Upper lobe of left lung (tissue), 6 donors: ENCODE results near the gene SNN. TPM values are rescaled to one million over a fixed set of nuclear protein-coding genes. Genes with fewer than 3 reads are reported as not detected.

Experiments used
- ATAC-seq, 2 donors: fragments of 200-7000 bp; cut with Tn5 transposase; one replicate each; pipeline ENCODE4 v1.9.1; 2022; ENCODE audit warnings: mild to moderate bottlenecking in 2 of 2, moderate library complexity in 2 of 2; ENCODE audit not compliant: low FRiP score in 2 of 2
- DNase-seq, 2 donors: peaks; one replicate each; pipeline ENCODE4 v3.0.0-alpha.2; 2019 to 2020
- H3K27ac ChIP-seq, 4 donors: fragments of 200-600 bp; sonication (generic); one replicate each; pipeline ENCODE4 v1.5.1; 2016 to 2019
- H3K27me3 ChIP-seq, 4 donors: fragments of 200-600 bp; sonication (generic); one replicate each; pipeline ENCODE4 v1.5.1; 2017 to 2019
- H3K36me3 ChIP-seq, 4 donors: fragments of 200-600 bp; sonication (generic); one replicate each; pipeline ENCODE4 v1.5.1; 2016 to 2019
- H3K4me1 ChIP-seq, 4 donors: fragments of 200-600 bp; sonication (generic); one replicate each; pipeline ENCODE4 v1.5.1; 2018 to 2019
- H3K4me3 ChIP-seq, 4 donors: fragments of 200-600 bp; sonication (generic); one replicate each; pipeline ENCODE4 v1.5.1; 2017 to 2019; ENCODE audit warnings: mild to moderate bottlenecking in 2 of 4, moderate library complexity in 1 of 4
- H3K9me3 ChIP-seq, 4 donors: fragments of 200-600 bp; sonication (generic); one replicate each; pipeline ENCODE4 v1.5.1; 2018 to 2019
- EP300 ChIP-seq, 4 donors: sonication (generic); formaldehyde crosslinking; IDR thresholded peaks; one replicate each; pipeline ENCODE4 v1.5.1; 2017; ENCODE audit warnings: antibody characterized with exemption in 4 of 4, control low read depth in 2 of 4
- POLR2A ChIP-seq, 4 donors: fragments of 450-650 bp; IDR thresholded peaks; one replicate each; pipeline ENCODE4 v1.5.1; 2016 to 2017; ENCODE audit warnings: antibody characterized with exemption in 4 of 4, mild to moderate bottlenecking in 2 of 4
- POLR2AphosphoS5 ChIP-seq, 2 donors: sonication (generic); formaldehyde crosslinking; IDR thresholded peaks; one replicate each; pipeline ENCODE4 v1.5.1; 2017; ENCODE audit warnings: antibody characterized with exemption in 2 of 2
- WGBS, 2 donors: methylation state at CpG; one replicate each; pipeline ENCODE4 v1.1.5; 2017 to 2018; 5-methylcytosine and 5-hydroxymethylcytosine counted together
- total RNA-seq, 6 donors: library from RNA; depleted of rRNA in 4 of 6; stranded (reverse); fragments of >200 nt in 4 of 6; gene quantifications; one replicate each; pipeline versions ENCODE4 v1.1.0 to v1.2.1, GENCODE V29; 2016 to 2021
- TF ChIP-seq, protein P1 (sequence below), 6 experiments: fragments of 450-650 bp in 4 of 6; fragments of 200-600 bp in 2 of 6; sonication (generic) in 2 of 6; IDR thresholded peaks; one replicate each; pipeline ENCODE4 v1.5.1; 2016 to 2019; ENCODE audit warnings: antibody characterized with exemption in 6 of 6
- donor health status: DM: no; HTN: no; CAD: no; lungs with moderate emphysema.
- donor health status: DM: no; HTN: yes; CAD: no; lungs with severe emphysema.

Gene SNN
- total RNA-seq, 6 donors from 2014 or later: 14.7 to 29.8 (median 26.1) TPM

DNA sequence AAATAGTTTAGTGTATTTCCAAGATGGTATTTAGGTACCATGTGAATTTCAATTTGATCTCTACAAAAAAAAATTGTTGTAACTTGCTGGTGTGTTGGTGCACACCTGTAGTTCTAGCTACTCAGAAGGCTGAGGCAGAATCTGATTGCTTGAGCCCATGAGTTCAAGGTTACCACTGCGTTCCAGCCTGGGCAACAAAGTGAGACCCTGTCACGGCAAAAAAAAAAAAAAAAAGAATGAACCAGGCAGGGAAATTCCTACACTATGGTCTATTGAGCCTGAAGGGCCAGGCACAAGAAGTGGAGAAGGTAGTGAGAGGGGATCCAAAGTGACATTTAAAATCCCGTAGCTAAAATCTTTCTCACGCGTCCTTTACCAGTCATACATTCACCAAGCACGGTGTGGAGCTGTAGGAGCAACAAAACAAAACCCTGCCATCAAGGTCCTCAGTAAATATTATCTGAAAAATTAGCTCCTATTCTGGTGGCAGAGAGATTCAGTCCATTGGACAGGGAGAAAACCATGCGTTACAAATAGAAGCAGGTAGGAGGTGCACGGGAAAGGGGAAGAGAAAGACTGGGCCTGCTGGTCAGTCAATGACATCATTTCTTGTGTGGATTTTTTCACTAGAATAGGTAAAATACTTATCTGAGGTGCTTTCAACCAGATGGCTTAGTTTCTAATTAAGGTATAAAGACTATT lies 47.1 kb downstream of the SNN start:
- no peak overlapping the region for H3K4me3 ChIP-seq
- DNase-seq (no peak), ATAC-seq (no peak)
- TF ChIP-seq, protein P1, sequence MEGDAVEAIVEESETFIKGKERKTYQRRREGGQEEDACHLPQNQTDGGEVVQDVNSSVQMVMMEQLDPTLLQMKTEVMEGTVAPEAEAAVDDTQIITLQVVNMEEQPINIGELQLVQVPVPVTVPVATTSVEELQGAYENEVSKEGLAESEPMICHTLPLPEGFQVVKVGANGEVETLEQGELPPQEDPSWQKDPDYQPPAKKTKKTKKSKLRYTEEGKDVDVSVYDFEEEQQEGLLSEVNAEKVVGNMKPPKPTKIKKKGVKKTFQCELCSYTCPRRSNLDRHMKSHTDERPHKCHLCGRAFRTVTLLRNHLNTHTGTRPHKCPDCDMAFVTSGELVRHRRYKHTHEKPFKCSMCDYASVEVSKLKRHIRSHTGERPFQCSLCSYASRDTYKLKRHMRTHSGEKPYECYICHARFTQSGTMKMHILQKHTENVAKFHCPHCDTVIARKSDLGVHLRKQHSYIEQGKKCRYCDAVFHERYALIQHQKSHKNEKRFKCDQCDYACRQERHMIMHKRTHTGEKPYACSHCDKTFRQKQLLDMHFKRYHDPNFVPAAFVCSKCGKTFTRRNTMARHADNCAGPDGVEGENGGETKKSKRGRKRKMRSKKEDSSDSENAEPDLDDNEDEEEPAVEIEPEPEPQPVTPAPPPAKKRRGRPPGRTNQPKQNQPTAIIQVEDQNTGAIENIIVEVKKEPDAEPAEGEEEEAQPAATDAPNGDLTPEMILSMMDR (IDR thresholded peaks at IDR 0.05): no peak
- no peak for TF ChIP-seq POLR2AphosphoS5 (IDR thresholded peaks at IDR 0.05)
- TF ChIP-seq POLR2A (IDR thresholded peaks at IDR 0.05): no peak
- no peak for TF ChIP-seq EP300 (IDR thresholded peaks at IDR 0.05)
- H3K27me3 ChIP-seq: no peaks in the 10 kb centered on the region
- peak overlapping the region in 1 of 4 donors; percentile 30 for H3K27ac ChIP-seq
- H3K36me3 ChIP-seq: peaks cover 5 to 52% (median 28%) of the 10 kb centered on the region in 4 donors
- 87 to 90% methylated on average over 8 of the region's 8 CpGs for WGBS, 2 donors
- no peaks in the 10 kb centered on the region for H3K9me3 ChIP-seq
- peaks cover 0 to 34% (median 14%) of the 10 kb centered on the region in 4 donors for H3K4me1 ChIP-seq

DNA sequence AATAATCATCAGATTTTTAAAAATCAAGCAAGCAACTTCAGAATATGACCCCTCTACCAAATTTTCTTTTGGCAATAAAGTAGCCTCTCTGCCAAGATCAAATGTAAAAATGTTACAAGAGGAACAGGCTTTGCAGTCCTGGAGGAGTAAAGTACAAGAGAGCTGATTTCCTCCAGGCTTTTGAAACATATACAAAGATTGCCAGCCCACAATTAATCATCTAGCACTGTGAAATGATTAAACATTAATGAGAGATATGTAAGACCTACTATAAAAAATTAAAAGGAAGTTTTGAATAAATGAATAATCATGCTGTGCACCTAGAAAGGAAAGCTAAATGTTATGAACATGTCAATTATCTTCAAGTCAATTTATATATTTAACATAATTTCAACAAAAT lies 48.1 kb downstream of the SNN start:
- no peak for TF ChIP-seq POLR2A (IDR thresholded peaks at IDR 0.05)
- no peak for TF ChIP-seq POLR2AphosphoS5 (IDR thresholded peaks at IDR 0.05)
- TF ChIP-seq EP300 (IDR thresholded peaks at IDR 0.05): no peak
- TF ChIP-seq, protein P1 (IDR thresholded peaks at IDR 0.05): no peak
- H3K4me3 ChIP-seq: no peak overlapping the region
- H3K9me3 ChIP-seq: no peaks in the 10 kb centered on the region
- ATAC-seq (no peak), DNase-seq (no peak)
- H3K27ac ChIP-seq: peak overlapping the region in 2 of 4 donors; percentile 0 to 39
- no peaks in the 10 kb centered on the region for H3K27me3 ChIP-seq
- H3K4me1 ChIP-seq: peaks cover 4 to 34% (median 18%) of the 10 kb centered on the region in 4 donors
- peaks cover 12 to 53% (median 32%) of the 10 kb centered on the region in 4 donors for H3K36me3 ChIP-seq

DNA sequence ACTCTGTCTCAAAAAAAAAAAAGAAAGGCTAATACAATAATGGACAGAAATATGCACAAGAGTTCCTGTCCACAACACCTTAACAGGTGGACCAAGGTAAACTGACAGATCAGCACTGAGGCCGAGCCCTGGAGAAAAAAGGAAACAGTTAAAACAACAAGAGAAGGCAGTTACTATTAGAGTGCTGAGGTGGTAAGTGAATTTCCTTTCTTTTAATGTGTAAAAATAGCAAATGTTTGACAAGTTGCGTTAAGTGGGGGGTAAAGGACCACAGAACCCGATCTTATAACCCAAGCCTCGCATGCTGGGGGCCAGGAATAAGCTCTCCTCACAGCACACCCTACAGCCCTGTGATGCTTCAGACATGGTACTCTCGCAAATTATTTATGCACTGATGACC lies 49.6 kb downstream of the SNN start:
- H3K27ac ChIP-seq: peak overlapping the region in 2 of 4 donors; percentile 2 to 20
- ATAC-seq: no peak
- H3K4me1 ChIP-seq: peaks cover 11 to 42% (median 26%) of the 10 kb centered on the region in 4 donors
- 54 to 61% methylated on average over 5 of the region's 5 CpGs for WGBS, 2 donors
- no peak for TF ChIP-seq POLR2A (IDR thresholded peaks at IDR 0.05)
- H3K9me3 ChIP-seq: no peaks in the 10 kb centered on the region
- no peaks in the 10 kb centered on the region for H3K27me3 ChIP-seq
- peaks cover 12 to 62% (median 28%) of the 10 kb centered on the region in 4 donors for H3K36me3 ChIP-seq
- no peak for DNase-seq
- H3K4me3 ChIP-seq: no peak overlapping the region

DNA sequence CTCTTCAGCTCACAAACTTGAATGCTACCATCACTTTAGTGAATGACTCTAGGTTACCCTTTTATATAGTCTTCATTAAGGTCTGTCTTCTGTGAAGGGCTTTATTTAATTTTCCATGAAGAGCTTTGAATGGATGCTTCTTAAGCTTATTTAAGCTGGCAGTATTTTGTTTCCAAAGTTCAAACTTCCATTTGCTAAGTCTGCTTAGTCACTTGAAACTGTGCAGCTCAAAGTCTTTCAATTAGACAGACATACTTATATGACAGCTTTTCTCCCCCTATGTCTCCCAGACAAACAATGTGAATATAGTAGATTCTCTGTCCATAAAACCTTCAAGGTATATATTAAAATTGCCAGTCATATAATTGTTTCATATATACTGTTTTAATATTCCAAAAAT lies 50.9 kb downstream of the SNN start:
- ATAC-seq (no peak), DNase-seq (no peak)
- TF ChIP-seq, protein P1 (IDR thresholded peaks at IDR 0.05): no peak
- TF ChIP-seq EP300 (IDR thresholded peaks at IDR 0.05) (no peak), POLR2A (IDR thresholded peaks at IDR 0.05) (no peak), POLR2AphosphoS5 (IDR thresholded peaks at IDR 0.05) (no peak)
- Histone ChIP-seq H3K9me3 (no peaks in the 10 kb centered on the region), H3K27ac (no peak overlapping the region), H3K36me3 (peaks cover 12 to 62% (median 22%) of the 10 kb centered on the region in 4 donors), H3K4me3 (no peak overlapping the region), H3K27me3 (no peaks in the 10 kb centered on the region), H3K4me1 (peaks cover 14 to 51% (median 31%) of the 10 kb centered on the region in 4 donors)

DNA sequence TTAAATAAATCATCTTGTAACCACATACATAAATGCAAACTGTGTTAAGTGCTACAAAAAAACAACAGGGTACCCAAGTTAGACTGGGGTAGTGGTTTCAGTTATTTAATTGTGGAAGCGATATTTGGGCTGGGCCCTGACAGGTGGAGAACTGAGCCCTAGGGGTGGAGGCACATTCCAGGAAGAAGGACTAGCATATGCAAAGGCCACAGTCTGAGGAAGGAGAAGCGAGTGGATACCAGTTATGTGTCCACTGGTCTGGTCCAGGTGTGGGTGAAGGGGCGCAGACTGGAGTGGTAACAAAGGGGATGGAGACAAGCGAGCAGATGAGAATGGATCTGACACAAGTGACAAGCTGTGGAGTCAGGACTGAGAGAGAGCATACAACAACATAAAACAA lies 51.5 kb downstream of the SNN start:
- TF ChIP-seq, protein P1 (IDR thresholded peaks at IDR 0.05): no peak
- TF ChIP-seq EP300 (IDR thresholded peaks at IDR 0.05) (no peak), POLR2A (IDR thresholded peaks at IDR 0.05) (no peak), POLR2AphosphoS5 (IDR thresholded peaks at IDR 0.05) (no peak)
- Histone ChIP-seq H3K36me3 (peaks cover 12 to 65% (median 22%) of the 10 kb centered on the region in 4 donors), H3K9me3 (no peaks in the 10 kb centered on the region), H3K27me3 (no peaks in the 10 kb centered on the region), H3K27ac (no peak overlapping the region), H3K4me3 (no peak overlapping the region), H3K4me1 (peaks cover 14 to 57% (median 29%) of the 10 kb centered on the region in 4 donors)
- WGBS, 2 donors: 94 to 96% methylated on average over 4 of the region's 4 CpGs
- ATAC-seq: no peak
- DNase-seq: no peak
